A549 (cell line): ENCODE data around the gene FGD2.

Source experiments
- CBX8 ChIP-seq: fragments of 200-600 bp; sonication (generic); IDR thresholded peaks from 2 replicates; pipeline ENCODE4 v1.6.1; 2016
- CHD2 ChIP-seq: fragments of 150-350 bp; IDR thresholded peaks from 2 replicates; pipeline ENCODE4 v1.6.1; 2014; ENCODE audit warnings: low read length; ENCODE audit not compliant: partially characterized antibody
- EP300 ChIP-seq, 2 experiments: fragments of >200 bp; sonication (Bioruptor Twin); formaldehyde crosslinking; IDR thresholded peaks; 2 replicates in 1 of 2; 3 replicates in 1 of 2; pipeline ENCODE4 v1.6.1; 2016 to 2017
- MYC ChIP-seq: IDR thresholded peaks from 2 replicates; pipeline ENCODE4 v1.6.1; 2012; ENCODE audit warnings: mild to moderate bottlenecking, inconsistent platforms, low read length, improper control_type of control experiment, borderline replicate concordance
- POLR2A ChIP-seq: IDR thresholded peaks from 2 replicates; pipeline ENCODE4 v1.6.1; 2012; ENCODE audit warnings: mild to moderate bottlenecking, low read length
- TF ChIP-seq, protein P1 (sequence below): fragments of >200 bp; sonication (Bioruptor Twin); formaldehyde crosslinking; IDR thresholded peaks from 3 replicates; pipeline ENCODE4 v1.5.1; 2016

DNA sequence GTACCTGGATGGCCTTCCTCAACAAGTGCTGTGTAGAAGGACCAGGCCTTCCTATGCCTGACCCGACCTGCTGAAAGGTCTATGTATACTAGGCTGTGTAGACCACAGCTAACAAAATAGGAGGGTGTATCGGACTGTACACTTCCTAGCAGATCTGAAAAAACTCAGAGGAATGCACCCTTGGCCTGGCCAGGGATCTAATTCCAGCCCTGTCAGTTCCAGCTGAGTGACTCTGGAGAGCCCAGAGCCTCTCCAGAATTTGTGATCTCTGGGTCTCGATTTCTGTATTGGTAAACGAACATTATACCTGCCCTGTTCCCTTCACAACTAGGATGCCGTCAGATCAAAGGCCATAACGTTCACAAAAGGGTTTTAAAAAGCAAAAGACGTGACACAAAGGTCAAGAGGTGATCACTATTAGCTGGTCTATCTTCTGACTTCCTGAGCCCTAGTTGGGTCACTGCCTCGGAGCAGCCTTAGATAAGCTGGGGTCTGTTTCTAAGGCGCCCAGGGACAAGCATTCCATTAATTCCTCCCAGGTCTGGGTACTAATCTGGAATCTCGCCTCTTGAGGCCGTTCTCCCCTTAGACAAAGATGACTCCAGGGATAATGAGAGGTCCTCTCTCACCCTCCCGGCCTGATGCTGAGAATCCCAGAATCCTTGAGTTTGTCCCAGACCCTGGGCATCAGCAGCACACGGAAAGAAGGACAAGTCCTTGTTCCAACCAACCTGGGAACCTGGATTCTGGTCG lies 33.4 kb upstream of the FGD2 start:
- TF ChIP-seq MYC (no peak), CHD2 (no peak), POLR2A (no peak), CBX8 (no peak), EP300 (IDR thresholded peaks at IDR 0.05) (no peak)
- TF ChIP-seq, protein P1, sequence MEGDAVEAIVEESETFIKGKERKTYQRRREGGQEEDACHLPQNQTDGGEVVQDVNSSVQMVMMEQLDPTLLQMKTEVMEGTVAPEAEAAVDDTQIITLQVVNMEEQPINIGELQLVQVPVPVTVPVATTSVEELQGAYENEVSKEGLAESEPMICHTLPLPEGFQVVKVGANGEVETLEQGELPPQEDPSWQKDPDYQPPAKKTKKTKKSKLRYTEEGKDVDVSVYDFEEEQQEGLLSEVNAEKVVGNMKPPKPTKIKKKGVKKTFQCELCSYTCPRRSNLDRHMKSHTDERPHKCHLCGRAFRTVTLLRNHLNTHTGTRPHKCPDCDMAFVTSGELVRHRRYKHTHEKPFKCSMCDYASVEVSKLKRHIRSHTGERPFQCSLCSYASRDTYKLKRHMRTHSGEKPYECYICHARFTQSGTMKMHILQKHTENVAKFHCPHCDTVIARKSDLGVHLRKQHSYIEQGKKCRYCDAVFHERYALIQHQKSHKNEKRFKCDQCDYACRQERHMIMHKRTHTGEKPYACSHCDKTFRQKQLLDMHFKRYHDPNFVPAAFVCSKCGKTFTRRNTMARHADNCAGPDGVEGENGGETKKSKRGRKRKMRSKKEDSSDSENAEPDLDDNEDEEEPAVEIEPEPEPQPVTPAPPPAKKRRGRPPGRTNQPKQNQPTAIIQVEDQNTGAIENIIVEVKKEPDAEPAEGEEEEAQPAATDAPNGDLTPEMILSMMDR: no peak
